GM12878 (cell line): ENCODE data around the gene MRPS21. TPM values are rescaled to one million over a fixed set of nuclear protein-coding genes. Genes with fewer than 3 reads are reported as not detected.

Source experiments
- BACH1 ChIP-seq: fragments of 450-650 bp; IDR thresholded peaks from 2 replicates; pipeline ENCODE4 v1.6.1; 2017; ENCODE audit warnings: mild to moderate bottlenecking, borderline replicate concordance
- CBFB ChIP-seq: IDR thresholded peaks from 2 replicates; pipeline ENCODE4 v1.6.1; 2016; ENCODE audit warnings: antibody characterized with exemption, low read depth
- CHD4 ChIP-seq: fragments of 200-600 bp; sonication (generic); IDR thresholded peaks from 2 replicates; pipeline ENCODE4 v1.6.1; 2016; ENCODE audit warnings: mild to moderate bottlenecking
- EP300 ChIP-seq, 2 experiments: fragments of 150-350 bp in 1 of 2; IDR thresholded peaks; 2 replicates each; pipeline ENCODE4 v1.6.1; 2011 to 2012; ENCODE audit warnings: low read depth in 2 of 2, low read length in 2 of 2, borderline replicate concordance in 1 of 2, improper control_type of control experiment in 1 of 2, inconsistent platforms in 1 of 2; ENCODE audit not compliant: control insufficient read depth in 1 of 2
- EZH2 ChIP-seq: IDR thresholded peaks from 2 replicates; pipeline ENCODE4 v1.6.1; 2012; ENCODE audit warnings: low read depth, mild to moderate bottlenecking, control low read depth, inconsistent platforms, low read length, borderline replicate concordance; ENCODE audit not compliant: control insufficient read depth
- FOXM1 ChIP-seq: IDR thresholded peaks from 2 replicates; pipeline ENCODE4 v1.6.1; 2012; ENCODE audit warnings: low read depth, mild to moderate bottlenecking, inconsistent platforms, low read length, moderate library complexity
- JUND ChIP-seq: IDR thresholded peaks from 2 replicates; pipeline ENCODE4 v1.6.1; 2012; ENCODE audit warnings: low read depth, mild to moderate bottlenecking, low read length, improper control_type of control experiment, moderate library complexity
- KLF5 ChIP-seq: fragments of 450-650 bp; IDR thresholded peaks from 2 replicates; pipeline ENCODE4 v1.6.1; 2014; ENCODE audit warnings: mild to moderate bottlenecking; ENCODE audit not compliant: partially characterized antibody
- MTA3 ChIP-seq: IDR thresholded peaks from 2 replicates; pipeline ENCODE4 v1.6.1; 2012; ENCODE audit warnings: low read length, inconsistent platforms, borderline replicate concordance
- MXI1 ChIP-seq: fragments of 150-350 bp; IDR thresholded peaks from 2 replicates; pipeline ENCODE4 v1.6.1; 2011; ENCODE audit warnings: low read depth, mild to moderate bottlenecking, inconsistent platforms, low read length, improper control_type of control experiment
- NBN ChIP-seq: fragments of 450-650 bp; IDR thresholded peaks from 2 replicates; pipeline ENCODE4 v1.6.1; 2016
- NFIC ChIP-seq: IDR thresholded peaks from 2 replicates; pipeline ENCODE4 v1.6.1; 2012; ENCODE audit warnings: low read depth, mild to moderate bottlenecking, inconsistent platforms, low read length, moderate library complexity
- NR2C2 ChIP-seq: IDR thresholded peaks from 2 replicates; pipeline ENCODE4 v1.6.1; 2011; ENCODE audit warnings: borderline replicate concordance, low read depth; ENCODE audit not compliant: control insufficient read depth, insufficient read length
- NRF1 ChIP-seq: conservative IDR thresholded peaks from 2 replicates; pipeline ENCODE4 v1.6.1; 2011; ENCODE audit warnings: mild to moderate bottlenecking, low read depth, low read length, improper control_type of control experiment
- PBX3 ChIP-seq: IDR thresholded peaks from 2 replicates; pipeline ENCODE4 v1.6.1; 2011; ENCODE audit warnings: mild to moderate bottlenecking, low read depth, low read length, moderate library complexity; ENCODE audit not compliant: insufficient replicate concordance
- RAD21 ChIP-seq: IDR thresholded peaks from 2 replicates; pipeline ENCODE4 v1.6.1; 2011; ENCODE audit warnings: mild to moderate bottlenecking, low read depth, low read length, moderate library complexity; ENCODE audit not compliant: insufficient read depth
- RELA ChIP-seq: fragments of 450-650 bp; IDR thresholded peaks from 2 replicates; pipeline ENCODE4 v1.8.0; 2014; ENCODE audit warnings: borderline replicate concordance; ENCODE audit not compliant: partially characterized antibody
- REST ChIP-seq: IDR thresholded peaks from 2 replicates; pipeline ENCODE4 v1.6.1; 2012; ENCODE audit warnings: mild to moderate bottlenecking, low read depth, low read length
- ZBED1 ChIP-seq: IDR thresholded peaks from 2 replicates; pipeline ENCODE4 v1.6.1; 2016; ENCODE audit warnings: borderline replicate concordance
- ZBTB11 ChIP-seq: fragments of 450-650 bp; formaldehyde crosslinking; IDR thresholded peaks from 2 replicates; pipeline ENCODE4 v1.5.0; 2022; ENCODE audit warnings: mild to moderate bottlenecking, missing genetic modification characterization
- ZNF274 ChIP-seq: IDR thresholded peaks from one replicate; pipeline ENCODE4 v1.8.0; 2011; ENCODE audit not compliant: insufficient read length, insufficient read depth
- polyA plus RNA-seq, 11 experiments: library from polyadenylated mRNA; depleted of rRNA in 4 of 11; unstranded in 6 of 11; stranded (reverse) in 5 of 11; fragments of >200 nt; fragmentation: Nextera tagmentation in 4 of 11; fragmentation: Illumina TruSeq in 1 of 11; extraction: Ambion mirVana in 4 of 11; extraction: Trizol in 1 of 11; gene quantifications; 1 replicate in 1 of 11; 2 replicates in 10 of 11; pipeline versions ENCODE4 v1.2.1 to v1.2.3, GENCODE V29; 2011 to 2016; ENCODE audit warnings: inconsistent platforms in 2 of 11, missing spikeins in 2 of 11, low read depth in 1 of 11
- total RNA-seq, 4 experiments: library from RNA; depleted of rRNA in 3 of 4; stranded (reverse); fragments of >200 nt in 3 of 4; fragmentation: Illumina TruSeq in 1 of 4; extraction: Trizol in 1 of 4; gene quantifications; 2 replicates each; pipeline versions ENCODE4 v1.2.1 to v1.2.3, GENCODE V29; 2013 to 2021

The MRPS21 gene
- total and polyA plus RNA-seq, 10 of the 15 experiments (the other 5 are each of a cell fraction or from before 2014, with no cell fraction given) = 69.4 to 275 (median 103) TPM

GRCh38 chr1:150268705-150269403 lies 24.8 kb upstream of the MRPS21 start, which contains the start of gene APH1A (continued):
- TF ChIP-seq REST (no peak), RELA (peak; percentile 5), MXI1 (0 out of 2 replicates have a peak, but pooled peaks have one; percentile 70), CBFB (peak; percentile 86), MTA3 (no peak), FOXM1 (no peak), EZH2 (no peak), NBN (peak; percentile 86), ZBED1 (no peak), PBX3 (no peak), ZNF274 (no peak), NRF1 (no peak), EP300 (IDR thresholded peaks at IDR 0.05; ENCODE audit: borderline replicate concordance in 1 of 2, control insufficient read depth in 1 of 2, low read depth in 2 of 2, low read length in 2 of 2) (no peak), BACH1 (0 out of 2 replicates have a peak, but pooled peaks have one; percentile 36), JUND (no peak), CHD4 (no peak), RAD21 (no peak), KLF5 (peak; percentile 31), NFIC (peak; percentile 8; the same call in 1 of the 2 replicates), NR2C2 (no peak), ZBTB11 (CRISPR knock-in tag) (0 out of 2 replicates have a peak, but pooled peaks have one; percentile 41)
